Liver (tissue), 9 donors: ENCODE measurements around the gene RNASE8. TPM values are rescaled to one million over a fixed set of nuclear protein-coding genes. Genes with fewer than 3 reads are reported as not detected.
A peak's percentile ranks its signal among the peaks of the same experiment; 100 is the strongest.

Experiments used
- DNase-seq: peaks from one replicate; pipeline ENCODE4 v3.0.0-alpha.2; 2017; ENCODE audit warnings: low spot score
- H3K27ac ChIP-seq, 2 donors: one replicate each; pipeline ENCODE4 v1.7.0; 2013; ENCODE audit warnings: inconsistent platforms in 2 of 2, low read length in 2 of 2, control low read depth in 1 of 2, low read depth in 1 of 2, mild to moderate bottlenecking in 1 of 2
- H3K27me3 ChIP-seq, 4 donors: one replicate each; pipeline versions ENCODE4 v1.6.1 to v1.7.0; 2013; ENCODE audit warnings: low read length in 3 of 4, inconsistent platforms in 1 of 4, mild to moderate bottlenecking in 1 of 4, moderate library complexity in 1 of 4; ENCODE audit not compliant: control insufficient read depth in 4 of 4, insufficient read depth in 4 of 4
- H3K36me3 ChIP-seq, 4 donors: one replicate each; pipeline versions ENCODE4 v1.6.1 to v1.7.0; 2013; ENCODE audit warnings: low read length in 3 of 4, mild to moderate bottlenecking in 3 of 4, low read depth in 1 of 4, moderate library complexity in 1 of 4; ENCODE audit not compliant: control insufficient read depth in 4 of 4, insufficient read depth in 3 of 4
- H3K4me1 ChIP-seq, 4 donors: one replicate each; pipeline versions ENCODE4 v1.6.1 to v1.7.0; 2013; ENCODE audit warnings: low read length in 3 of 4, mild to moderate bottlenecking in 3 of 4, moderate library complexity in 1 of 4; ENCODE audit not compliant: control insufficient read depth in 4 of 4, insufficient read depth in 4 of 4
- H3K4me3 ChIP-seq, 3 donors: one replicate each; pipeline versions ENCODE4 v1.6.1 to v1.7.0; 2013; ENCODE audit warnings: low read length in 3 of 3, control low read depth in 1 of 3, low read depth in 1 of 3, mild to moderate bottlenecking in 1 of 3
- H3K9ac ChIP-seq, 2 donors: one replicate each; pipeline ENCODE4 v1.7.0; 2013; ENCODE audit warnings: low read length in 2 of 2, mild to moderate bottlenecking in 2 of 2, moderate library complexity in 2 of 2, control low read depth in 1 of 2, low read depth in 1 of 2
- H3K9me3 ChIP-seq, 4 donors: one replicate each; pipeline versions ENCODE4 v1.6.1 to v1.7.0; 2013; ENCODE audit warnings: low read length in 3 of 4; ENCODE audit not compliant: control insufficient read depth in 4 of 4
- EGR1 ChIP-seq, 2 donors: IDR thresholded peaks; 2 replicates each; pipeline ENCODE4 v1.6.1; 2016 to 2018; ENCODE audit warnings: antibody characterized with exemption in 2 of 2, low read depth in 2 of 2
- FOXA1 ChIP-seq: IDR thresholded peaks from 2 replicates; pipeline ENCODE4 v1.6.1; 2016; ENCODE audit warnings: antibody characterized with exemption
- FOXA2 ChIP-seq: IDR thresholded peaks from 2 replicates; pipeline ENCODE4 v1.6.1; 2016; ENCODE audit warnings: antibody characterized with exemption
- GABPA ChIP-seq, 2 donors: IDR thresholded peaks in 1 of 2; conservative IDR thresholded peaks in 1 of 2; 2 replicates each; pipeline ENCODE4 v1.6.1; 2016; ENCODE audit warnings: antibody characterized with exemption in 2 of 2, mild to moderate bottlenecking in 1 of 2, moderate library complexity in 1 of 2
- HNF4A ChIP-seq, 2 donors: conservative IDR thresholded peaks; 2 replicates each; pipeline ENCODE4 v1.6.1; 2016; ENCODE audit warnings: antibody characterized with exemption in 2 of 2, mild to moderate bottlenecking in 2 of 2
- HNF4G ChIP-seq: IDR thresholded peaks from 2 replicates; pipeline ENCODE4 v1.6.1; 2016; ENCODE audit warnings: antibody characterized with exemption
- NR2F2 ChIP-seq: IDR thresholded peaks from 2 replicates; pipeline ENCODE4 v1.6.1; 2016; ENCODE audit warnings: antibody characterized with exemption
- RAD21 ChIP-seq, 2 donors: IDR thresholded peaks; 2 replicates each; pipeline ENCODE4 v1.6.1; 2016; ENCODE audit warnings: antibody characterized with exemption in 2 of 2, mild to moderate bottlenecking in 2 of 2
- SP1 ChIP-seq: IDR thresholded peaks from 2 replicates; pipeline ENCODE4 v1.6.1; 2018; ENCODE audit warnings: antibody characterized with exemption, mild to moderate bottlenecking
- TAF1 ChIP-seq: conservative IDR thresholded peaks from 2 replicates; pipeline ENCODE4 v1.6.1; 2016; ENCODE audit warnings: antibody characterized with exemption, mild to moderate bottlenecking
- YY1 ChIP-seq: IDR thresholded peaks from 2 replicates; pipeline ENCODE4 v1.6.1; 2016; ENCODE audit warnings: antibody characterized with exemption, mild to moderate bottlenecking
- WGBS: extraction: QIAGEN DNeasy Blood & Tissue Kit; methylation state at CpG from one replicate; pipeline ENCODE4 v1.1.7; 2013; 5-methylcytosine and 5-hydroxymethylcytosine counted together
- polyA plus RNA-seq, 2 donors: library from polyadenylated mRNA; stranded (reverse) in 1 of 2; unstranded in 1 of 2; fragments of 200-250 nt in 1 of 2; fragments of >200 nt in 1 of 2; fragmentation: Nextera tagmentation in 1 of 2; extraction: Ambion mirVana in 1 of 2; gene quantifications; one replicate each; pipeline versions ENCODE4 v1.2.1 to v1.2.3, GENCODE V29; 2013 to 2015
- total RNA-seq, 2 donors: library from RNA; depleted of rRNA; stranded (reverse); fragments of >200 nt; gene quantifications; one replicate each; pipeline ENCODE4 v1.2.3, GENCODE V29; 2014
- TF ChIP-seq, protein P1 (sequence below): IDR thresholded peaks from 2 replicates; pipeline ENCODE4 v1.6.1; 2016; ENCODE audit warnings: antibody characterized with exemption
- TF ChIP-seq, protein P2 (sequence below): IDR thresholded peaks from 2 replicates; pipeline ENCODE4 v1.6.1; 2016; ENCODE audit warnings: antibody characterized with exemption, mild to moderate bottlenecking
- TF ChIP-seq, protein P3 (sequence below): fragments of 150-350 bp; IDR thresholded peaks from 2 replicates; pipeline ENCODE4 v1.5.1; 2017; ENCODE audit warnings: improper control_type of control experiment, low read depth, low read length; ENCODE audit not compliant: missing input control
- TF ChIP-seq, protein P4 (sequence below): IDR thresholded peaks from 2 replicates; pipeline ENCODE4 v1.6.1; 2016; ENCODE audit warnings: antibody characterized with exemption
- TF ChIP-seq, protein P5 (sequence below): IDR thresholded peaks from 2 replicates; pipeline ENCODE4 v1.6.1; 2016; ENCODE audit warnings: antibody characterized with exemption
- donor health status: healthy.
- donor health status: healthy.
- donor health status: healthy.
- donor health status: healthy.
- donor health status: healthy.

Gene RNASE8
- total and polyA plus RNA-seq, 4 donors = not detected

DNA sequence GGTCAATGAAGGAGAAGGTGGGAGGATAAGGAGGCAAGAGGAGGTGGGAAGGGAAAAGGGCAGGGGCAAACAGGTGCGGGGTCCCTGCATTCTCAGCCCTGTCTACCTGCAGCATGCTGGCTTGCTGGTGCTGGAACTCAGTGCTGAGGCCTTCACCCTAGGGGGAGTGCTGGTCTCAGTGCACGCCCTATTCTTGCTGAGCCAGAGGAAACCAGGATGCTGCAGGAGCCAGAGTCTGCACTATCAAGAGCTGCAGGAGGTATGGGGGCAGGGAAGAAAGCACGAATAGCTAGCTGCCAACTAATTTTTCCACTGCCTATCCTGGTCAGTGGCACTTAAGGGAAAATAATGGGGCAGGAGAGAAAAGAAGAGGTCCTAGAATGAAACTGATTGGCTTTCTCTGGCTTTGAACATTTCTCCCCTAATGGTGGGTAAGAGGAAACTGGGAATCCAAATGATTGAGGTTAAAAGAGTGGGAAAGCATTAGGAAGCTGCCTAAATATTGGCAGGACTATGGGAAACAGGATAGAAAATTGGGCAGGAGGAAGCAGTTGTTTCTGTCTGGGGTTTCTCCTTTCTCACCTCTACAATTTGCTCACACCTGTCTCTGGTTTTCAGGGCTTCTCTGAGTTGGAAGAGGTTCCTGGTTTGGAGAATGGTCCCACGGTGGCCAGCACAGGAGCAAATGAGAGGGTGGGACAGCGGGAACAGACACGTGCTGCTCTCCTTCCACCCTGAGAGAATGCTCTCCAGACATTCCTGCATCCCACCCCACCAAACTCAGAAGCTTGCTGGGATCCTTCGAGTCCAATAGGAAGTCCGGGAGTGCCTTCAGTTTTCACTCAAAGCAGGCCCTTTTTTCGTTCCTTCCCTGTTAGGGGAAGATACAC is 45.1 kb downstream of the RNASE8 start:
- Histone ChIP-seq H3K4me3 (peak overlapping the region; percentile 36 to 59 (median 42)), H3K9me3 (no peaks in the 10 kb centered on the region), H3K36me3 (no peaks in the 10 kb centered on the region), H3K4me1 (peaks cover 9 to 56% (median 46%) of the 10 kb centered on the region in 4 donors), H3K27ac (peak overlapping the region; percentile 94 to 97), H3K9ac (peak overlapping the region in 1 of 2 donors; percentile 57), H3K27me3 (no peaks in the 10 kb centered on the region)
- TF ChIP-seq, protein P1, sequence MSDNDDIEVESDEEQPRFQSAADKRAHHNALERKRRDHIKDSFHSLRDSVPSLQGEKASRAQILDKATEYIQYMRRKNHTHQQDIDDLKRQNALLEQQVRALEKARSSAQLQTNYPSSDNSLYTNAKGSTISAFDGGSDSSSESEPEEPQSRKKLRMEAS = no peak
- TF ChIP-seq HNF4A (conservative IDR thresholded peaks at IDR 0.05) (no peak), NR2F2 (no peak), SP1 (no peak), FOXA2 (no peak), TAF1 (no peak), EGR1 (IDR thresholded peaks at IDR 0.05; ENCODE audit: low read depth in 2 of 2) (no peak), YY1 (no peak), RAD21 (IDR thresholded peaks at IDR 0.05) (no peak), GABPA (IDR thresholded peaks at IDR 0.05 in 1 of 2, conservative IDR thresholded peaks at IDR 0.05 in 1 of 2) (no peak), HNF4G (no peak), FOXA1 (no peak)
- TF ChIP-seq, protein P2, sequence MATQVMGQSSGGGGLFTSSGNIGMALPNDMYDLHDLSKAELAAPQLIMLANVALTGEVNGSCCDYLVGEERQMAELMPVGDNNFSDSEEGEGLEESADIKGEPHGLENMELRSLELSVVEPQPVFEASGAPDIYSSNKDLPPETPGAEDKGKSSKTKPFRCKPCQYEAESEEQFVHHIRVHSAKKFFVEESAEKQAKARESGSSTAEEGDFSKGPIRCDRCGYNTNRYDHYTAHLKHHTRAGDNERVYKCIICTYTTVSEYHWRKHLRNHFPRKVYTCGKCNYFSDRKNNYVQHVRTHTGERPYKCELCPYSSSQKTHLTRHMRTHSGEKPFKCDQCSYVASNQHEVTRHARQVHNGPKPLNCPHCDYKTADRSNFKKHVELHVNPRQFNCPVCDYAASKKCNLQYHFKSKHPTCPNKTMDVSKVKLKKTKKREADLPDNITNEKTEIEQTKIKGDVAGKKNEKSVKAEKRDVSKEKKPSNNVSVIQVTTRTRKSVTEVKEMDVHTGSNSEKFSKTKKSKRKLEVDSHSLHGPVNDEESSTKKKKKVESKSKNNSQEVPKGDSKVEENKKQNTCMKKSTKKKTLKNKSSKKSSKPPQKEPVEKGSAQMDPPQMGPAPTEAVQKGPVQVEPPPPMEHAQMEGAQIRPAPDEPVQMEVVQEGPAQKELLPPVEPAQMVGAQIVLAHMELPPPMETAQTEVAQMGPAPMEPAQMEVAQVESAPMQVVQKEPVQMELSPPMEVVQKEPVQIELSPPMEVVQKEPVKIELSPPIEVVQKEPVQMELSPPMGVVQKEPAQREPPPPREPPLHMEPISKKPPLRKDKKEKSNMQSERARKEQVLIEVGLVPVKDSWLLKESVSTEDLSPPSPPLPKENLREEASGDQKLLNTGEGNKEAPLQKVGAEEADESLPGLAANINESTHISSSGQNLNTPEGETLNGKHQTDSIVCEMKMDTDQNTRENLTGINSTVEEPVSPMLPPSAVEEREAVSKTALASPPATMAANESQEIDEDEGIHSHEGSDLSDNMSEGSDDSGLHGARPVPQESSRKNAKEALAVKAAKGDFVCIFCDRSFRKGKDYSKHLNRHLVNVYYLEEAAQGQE = no peak
- TF ChIP-seq, protein P3, sequence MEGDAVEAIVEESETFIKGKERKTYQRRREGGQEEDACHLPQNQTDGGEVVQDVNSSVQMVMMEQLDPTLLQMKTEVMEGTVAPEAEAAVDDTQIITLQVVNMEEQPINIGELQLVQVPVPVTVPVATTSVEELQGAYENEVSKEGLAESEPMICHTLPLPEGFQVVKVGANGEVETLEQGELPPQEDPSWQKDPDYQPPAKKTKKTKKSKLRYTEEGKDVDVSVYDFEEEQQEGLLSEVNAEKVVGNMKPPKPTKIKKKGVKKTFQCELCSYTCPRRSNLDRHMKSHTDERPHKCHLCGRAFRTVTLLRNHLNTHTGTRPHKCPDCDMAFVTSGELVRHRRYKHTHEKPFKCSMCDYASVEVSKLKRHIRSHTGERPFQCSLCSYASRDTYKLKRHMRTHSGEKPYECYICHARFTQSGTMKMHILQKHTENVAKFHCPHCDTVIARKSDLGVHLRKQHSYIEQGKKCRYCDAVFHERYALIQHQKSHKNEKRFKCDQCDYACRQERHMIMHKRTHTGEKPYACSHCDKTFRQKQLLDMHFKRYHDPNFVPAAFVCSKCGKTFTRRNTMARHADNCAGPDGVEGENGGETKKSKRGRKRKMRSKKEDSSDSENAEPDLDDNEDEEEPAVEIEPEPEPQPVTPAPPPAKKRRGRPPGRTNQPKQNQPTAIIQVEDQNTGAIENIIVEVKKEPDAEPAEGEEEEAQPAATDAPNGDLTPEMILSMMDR = no peak
- TF ChIP-seq, protein P4, sequence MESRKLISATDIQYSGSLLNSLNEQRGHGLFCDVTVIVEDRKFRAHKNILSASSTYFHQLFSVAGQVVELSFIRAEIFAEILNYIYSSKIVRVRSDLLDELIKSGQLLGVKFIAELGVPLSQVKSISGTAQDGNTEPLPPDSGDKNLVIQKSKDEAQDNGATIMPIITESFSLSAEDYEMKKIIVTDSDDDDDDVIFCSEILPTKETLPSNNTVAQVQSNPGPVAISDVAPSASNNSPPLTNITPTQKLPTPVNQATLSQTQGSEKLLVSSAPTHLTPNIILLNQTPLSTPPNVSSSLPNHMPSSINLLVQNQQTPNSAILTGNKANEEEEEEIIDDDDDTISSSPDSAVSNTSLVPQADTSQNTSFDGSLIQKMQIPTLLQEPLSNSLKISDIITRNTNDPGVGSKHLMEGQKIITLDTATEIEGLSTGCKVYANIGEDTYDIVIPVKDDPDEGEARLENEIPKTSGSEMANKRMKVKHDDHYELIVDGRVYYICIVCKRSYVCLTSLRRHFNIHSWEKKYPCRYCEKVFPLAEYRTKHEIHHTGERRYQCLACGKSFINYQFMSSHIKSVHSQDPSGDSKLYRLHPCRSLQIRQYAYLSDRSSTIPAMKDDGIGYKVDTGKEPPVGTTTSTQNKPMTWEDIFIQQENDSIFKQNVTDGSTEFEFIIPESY = no peak
- TF ChIP-seq, protein P5, sequence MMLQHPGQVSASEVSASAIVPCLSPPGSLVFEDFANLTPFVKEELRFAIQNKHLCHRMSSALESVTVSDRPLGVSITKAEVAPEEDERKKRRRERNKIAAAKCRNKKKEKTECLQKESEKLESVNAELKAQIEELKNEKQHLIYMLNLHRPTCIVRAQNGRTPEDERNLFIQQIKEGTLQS = no peak
- no peak for DNase-seq
- WGBS = 20% methylated on average over 9 of the region's 9 CpGs
